HG02763 (cell line): ENCODE data around the gene ZG16.

Experiments
- ATAC-seq: cut with Tn5 transposase; IDR thresholded peaks from one replicate; pipeline ENCODE4 v1.9.1; 2021; ENCODE audit warnings: mild to moderate bottlenecking, moderate library complexity; ENCODE audit not compliant: unreplicated experiment

The ZG16 gene

DNA sequence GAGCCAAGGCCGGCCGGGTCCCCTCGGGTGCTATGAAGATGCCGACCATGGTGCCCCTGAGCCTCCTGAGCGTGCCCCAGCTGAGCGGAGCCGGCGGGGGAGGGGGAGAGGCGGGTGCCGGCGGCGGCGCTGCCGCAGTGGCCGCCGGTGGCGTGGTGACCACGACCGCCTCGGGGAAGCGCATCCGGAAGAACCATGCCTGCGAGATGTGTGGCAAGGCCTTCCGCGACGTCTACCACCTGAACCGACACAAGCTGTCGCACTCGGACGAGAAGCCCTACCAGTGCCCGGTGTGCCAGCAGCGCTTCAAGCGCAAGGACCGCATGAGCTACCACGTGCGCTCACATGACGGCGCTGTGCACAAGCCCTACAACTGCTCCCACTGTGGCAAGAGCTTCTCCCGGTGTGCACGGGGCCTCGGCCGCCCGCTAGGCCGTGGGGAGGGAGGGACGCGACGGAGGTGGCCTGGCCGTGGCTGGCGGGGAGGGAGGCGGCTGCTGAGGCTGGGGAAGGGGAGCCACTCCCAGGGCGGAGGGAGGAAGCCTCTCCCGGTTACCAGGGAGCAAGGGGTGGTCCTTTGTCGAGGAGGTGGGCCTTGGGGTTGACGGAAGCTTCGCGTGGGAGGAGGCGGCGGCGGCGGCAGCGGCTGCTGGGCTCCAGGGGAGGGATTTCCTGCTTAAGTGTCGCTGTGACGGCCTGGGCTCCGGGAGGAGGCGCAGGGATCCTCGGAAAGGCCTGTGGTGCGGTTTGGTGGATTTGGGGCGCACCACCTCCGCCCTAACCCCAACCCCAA is 29.6 kb downstream of the ZG16 start:
- ATAC-seq = no peak

DNA sequence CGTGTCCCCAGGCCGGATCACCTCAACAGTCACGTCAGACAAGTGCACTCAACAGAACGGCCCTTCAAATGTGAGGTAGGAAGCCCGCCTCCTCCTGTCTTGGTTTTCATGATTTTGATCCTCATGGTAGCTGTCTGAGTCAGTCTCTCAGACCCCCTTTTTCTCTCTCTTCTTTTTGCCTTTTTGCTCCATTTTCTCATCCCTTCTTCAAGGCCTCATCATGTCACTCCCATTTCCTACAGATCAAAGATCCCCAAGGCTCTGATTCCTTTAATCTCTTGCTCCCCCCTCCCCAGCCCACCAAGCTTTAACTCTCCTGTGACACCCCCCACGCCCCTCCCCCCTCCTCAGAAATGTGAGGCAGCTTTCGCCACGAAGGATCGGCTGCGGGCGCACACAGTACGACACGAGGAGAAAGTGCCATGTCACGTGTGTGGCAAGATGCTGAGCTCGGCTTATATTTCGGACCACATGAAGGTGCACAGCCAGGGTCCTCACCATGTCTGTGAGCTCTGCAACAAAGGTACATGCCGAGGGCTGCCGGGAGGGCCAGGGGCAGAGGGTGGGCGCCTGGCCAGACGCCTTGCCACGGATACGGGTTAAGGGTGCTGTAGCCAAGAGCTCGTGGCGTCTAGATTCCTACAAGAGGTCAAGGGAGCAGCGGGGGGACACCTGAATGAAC is 30.3 kb downstream of the ZG16 start:
- no peak for ATAC-seq

DNA sequence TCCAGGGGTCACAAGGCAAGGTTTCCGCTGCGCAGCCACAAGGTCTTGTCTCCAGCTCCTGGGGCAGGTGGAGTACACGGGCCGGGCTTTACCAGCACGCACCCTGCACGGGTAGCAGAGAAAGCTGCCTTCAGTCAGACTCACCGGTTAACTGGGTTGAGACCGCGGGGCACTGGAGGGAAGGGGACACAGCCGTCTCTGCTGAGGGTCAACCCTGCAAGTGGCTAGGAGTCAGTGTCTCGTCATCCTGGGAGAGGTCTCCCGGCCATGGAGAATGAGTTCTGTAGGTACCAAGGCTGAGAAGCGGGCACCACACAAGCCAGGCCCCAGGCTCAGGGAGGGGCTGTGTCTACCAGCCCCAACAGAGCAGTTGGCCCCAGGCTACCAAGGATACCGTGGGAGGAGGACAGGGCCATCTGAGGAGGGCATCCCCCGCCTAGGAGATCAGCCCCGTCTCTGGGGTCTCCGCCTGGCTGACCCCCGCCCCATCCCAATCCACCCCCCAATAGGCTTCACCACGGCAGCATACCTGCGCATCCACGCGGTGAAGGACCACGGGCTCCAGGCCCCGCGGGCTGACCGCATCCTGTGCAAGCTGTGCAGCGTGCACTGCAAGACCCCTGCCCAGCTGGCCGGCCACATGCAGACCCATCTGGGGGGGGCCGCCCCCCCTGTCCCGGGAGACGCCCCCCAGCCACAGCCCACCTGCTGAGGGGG is 31.1 kb downstream of the ZG16 start:
- no peak for ATAC-seq

DNA sequence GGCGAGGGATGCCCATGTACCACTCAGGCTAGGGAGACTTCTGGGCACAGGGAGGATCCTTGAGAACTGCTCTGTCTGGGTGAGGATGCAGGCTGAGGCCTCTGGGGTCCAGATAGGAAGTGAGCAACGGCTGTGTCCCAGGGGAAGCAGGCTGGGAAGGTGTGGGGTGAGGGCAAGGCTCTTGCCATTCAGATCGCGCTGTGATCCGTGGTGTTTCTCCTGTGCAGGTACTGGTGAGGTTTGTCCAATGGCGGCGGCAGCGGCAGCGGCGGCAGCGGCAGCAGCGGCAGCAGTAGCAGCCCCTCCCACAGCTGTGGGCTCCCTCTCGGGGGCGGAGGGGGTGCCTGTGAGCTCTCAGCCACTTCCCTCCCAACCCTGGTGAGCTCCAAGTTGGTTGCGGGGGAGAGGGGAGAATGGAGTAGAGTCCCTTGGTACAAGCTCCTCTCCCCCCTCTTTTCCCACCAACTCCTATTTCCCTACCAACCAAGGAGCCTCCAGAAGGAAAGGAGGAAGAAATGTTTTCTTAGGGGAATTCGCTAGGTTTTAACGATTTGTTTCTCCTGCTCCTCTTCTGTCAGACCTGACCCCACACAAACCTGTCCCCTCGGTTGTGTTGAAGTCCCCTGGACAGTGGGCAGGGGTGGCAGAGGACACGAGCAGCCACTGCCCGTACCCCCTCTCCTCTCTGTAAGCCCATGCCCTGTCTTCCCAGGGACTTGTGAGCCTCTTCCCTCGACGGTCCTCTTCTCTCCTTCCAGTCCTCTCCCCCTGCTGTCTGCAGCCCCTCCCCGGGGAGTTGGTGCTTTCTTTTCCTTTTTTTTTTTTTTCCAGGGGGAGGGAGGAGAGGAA is 32.0 kb downstream of the ZG16 start:
- ATAC-seq = no peak

DNA sequence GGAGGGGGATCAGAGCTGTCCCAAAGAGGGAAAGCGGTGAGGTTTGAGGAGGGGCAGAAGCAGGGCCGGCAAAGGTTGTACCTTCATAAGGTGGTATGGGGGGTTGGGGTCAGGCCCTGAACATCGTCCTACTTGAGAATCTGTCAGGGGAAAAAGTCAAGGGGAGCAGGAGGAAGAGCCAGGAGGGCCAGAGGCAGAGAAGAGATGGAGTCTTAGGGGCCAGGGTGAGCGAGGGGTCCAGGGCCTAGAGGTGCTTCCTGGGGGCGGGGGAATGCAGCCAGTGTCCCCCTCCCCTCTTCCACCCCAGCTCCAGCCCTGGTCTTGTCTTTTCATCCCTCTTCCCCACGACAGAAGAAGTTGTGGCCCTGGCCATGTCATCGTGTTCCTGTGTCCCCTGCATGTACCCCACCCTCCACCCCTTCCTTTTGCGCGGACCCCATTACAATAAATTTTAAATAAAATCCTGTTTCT is 32.7 kb downstream of the ZG16 start:
- ATAC-seq = no peak

DNA sequence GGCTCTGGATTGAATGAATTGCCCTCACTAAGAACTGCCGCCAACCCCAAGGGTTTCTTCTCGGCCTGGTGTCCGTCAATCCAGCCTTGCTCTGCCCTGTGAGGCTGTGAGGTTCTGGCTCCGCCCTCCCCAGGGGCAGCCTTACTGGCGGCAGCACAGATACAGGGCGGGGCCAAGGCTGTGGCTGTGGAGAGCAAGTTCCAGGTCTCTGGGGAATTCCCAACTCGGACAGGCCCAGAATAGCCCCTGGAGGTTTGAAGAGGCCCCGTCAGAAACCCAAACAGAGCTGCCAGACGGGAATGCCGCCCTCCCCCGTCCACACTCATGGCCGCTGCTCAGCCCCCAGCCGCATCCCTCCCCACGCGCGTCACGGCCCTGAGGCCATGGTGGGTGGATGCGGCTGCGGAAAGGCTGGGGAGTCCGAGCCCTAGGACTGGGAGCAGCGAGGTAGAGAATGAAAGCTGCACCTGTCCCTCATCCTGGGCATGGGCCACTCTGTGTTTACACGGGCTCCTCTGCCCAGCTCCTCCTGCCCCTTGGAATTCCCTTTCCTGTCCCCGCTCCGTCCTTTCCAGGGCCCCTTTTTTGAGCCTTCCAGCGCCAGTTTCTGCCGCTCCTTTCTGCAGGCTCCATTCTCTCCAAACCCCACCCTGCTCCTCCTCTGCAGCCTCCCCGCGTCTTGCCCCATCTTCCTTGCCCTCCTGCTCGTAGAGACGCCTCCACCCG is 33.3 kb downstream of the ZG16 start:
- no peak for ATAC-seq

DNA sequence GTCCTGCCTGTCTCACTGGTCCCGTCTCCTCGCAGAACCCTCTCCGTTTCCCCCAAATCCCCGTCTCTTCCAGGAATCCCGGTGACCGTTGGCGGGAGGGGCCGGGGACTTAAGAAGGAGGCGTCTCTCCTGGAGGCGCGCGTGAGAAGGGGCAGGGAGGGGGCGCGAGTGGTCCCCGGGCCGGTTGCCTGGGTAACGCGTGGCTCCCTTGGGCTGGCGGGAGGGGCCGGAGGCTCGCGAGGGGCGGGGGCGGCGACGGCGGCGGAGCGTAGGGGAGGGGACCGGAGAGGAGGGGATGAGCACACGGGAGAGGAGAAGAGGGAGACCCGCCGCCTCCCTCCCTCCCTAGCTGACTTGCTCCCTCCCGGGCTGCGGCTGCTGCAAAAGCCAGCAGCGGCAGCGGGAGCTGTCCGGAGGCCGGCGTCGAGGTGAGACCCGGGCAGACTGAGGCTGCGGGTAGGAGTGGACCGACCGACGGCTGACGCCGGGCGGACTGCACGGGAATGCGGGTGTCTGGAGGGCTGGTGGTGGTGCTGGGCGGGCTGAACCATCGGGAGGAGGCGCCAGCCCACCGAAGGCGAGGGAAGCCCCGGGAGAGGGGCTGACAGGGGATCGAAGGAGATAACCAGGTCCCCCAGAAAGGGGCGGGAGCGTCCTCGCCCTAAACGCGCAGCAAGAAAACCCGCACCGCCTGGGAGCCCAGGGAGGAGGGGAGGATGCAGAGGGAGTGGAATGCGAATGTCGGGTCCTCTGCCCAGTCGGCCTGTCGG is 34.0 kb downstream of the ZG16 start, which contains the start of gene PRRT2:
PRRT2 (plus strand) TSS at position 298 of the 770 bp plus-strand sequence. CDS start 862 bp downstream, outside the sequence.
- ATAC-seq = no peak

DNA sequence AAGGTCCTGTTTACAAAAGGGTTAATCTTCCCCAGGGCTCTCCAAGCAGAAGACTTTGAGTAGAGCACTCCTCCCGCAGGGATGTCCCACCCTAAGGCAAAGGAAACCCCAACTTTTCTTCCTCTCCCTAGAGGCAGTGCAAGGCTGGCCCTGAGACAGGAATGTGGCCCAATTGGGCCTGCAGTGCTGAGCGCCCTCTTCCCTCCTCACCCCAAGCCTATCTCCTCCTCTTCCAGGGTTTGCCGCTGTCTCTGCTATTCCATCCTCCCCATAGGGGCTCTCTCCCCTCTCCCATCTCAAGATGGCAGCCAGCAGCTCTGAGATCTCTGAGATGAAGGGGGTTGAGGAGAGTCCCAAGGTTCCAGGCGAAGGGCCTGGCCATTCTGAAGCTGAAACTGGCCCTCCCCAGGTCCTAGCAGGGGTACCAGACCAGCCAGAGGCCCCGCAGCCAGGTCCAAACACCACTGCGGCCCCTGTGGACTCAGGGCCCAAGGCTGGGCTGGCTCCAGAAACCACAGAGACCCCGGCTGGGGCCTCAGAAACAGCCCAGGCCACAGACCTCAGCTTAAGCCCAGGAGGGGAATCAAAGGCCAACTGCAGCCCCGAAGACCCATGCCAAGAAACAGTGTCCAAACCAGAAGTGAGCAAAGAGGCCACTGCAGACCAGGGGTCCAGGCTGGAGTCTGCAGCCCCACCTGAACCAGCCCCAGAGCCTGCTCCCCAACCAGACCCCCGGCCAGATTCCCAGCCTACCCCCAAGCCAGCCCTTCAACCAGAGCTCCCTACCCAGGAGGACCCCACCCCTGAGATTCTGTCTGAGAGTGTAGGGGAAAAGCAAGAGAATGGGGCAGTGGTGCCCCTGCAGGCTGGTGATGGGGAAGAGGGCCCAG is 34.9 kb downstream of the ZG16 start:
- no peak for ATAC-seq

DNA sequence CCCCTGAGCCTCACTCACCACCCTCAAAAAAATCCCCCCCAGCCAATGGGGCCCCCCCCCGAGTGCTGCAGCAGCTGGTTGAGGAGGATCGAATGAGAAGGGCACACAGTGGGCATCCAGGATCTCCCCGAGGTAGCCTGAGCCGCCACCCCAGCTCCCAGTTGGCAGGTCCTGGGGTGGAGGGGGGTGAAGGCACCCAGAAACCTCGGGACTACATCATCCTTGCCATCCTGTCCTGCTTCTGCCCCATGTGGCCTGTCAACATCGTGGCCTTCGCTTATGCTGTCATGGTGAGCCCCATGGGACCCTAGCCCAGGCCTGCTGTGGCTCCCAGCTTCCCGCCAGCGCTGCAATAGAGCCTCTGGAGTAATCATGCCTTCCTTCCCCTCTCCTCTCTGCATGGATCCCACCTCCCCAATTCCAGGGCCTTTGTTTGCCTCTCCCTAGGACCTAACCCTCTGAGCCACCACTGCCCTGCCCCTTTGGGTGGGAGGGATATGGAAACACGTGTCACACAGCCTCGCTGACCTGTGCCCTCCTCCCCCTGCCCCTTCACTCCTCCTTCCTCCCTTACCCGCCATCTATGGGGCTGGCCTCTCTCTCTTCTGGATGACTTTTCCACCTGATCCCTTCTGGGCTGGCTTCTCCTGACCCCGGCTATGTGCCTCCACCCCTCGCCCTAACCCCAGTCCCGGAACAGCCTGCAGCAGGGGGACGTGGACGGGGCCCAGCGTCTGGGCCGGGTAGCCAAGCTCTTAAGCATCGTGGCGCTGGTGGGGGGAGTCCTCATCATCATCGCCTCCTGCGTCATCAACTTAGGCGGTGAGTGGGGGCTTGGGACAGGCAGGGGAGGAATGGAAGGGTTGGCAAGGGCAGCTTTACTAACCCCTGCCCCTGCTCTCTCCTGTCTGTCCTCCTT is 35.8 kb downstream of the ZG16 start:
- no peak for ATAC-seq

DNA sequence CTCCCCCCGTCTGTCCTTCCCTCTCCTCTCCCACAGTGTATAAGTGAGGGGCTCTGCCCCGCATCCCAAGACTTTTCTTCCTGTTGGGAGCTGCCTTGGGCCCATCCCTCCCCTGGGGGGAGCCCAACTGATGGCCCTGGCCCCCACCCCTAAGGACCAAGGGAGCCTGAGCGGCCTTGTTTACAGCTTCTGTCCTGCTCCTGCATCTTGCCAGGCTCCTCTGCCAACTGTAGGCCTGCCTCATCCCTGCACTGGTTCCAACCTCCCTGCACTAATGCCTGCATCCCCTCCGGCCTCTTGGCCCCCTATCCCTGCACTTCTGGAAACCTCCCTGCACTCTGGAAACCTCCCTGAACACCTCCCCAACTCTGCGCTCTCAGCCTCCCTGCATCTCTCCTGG is 36.5 kb downstream of the ZG16 start:
- no peak for ATAC-seq

DNA sequence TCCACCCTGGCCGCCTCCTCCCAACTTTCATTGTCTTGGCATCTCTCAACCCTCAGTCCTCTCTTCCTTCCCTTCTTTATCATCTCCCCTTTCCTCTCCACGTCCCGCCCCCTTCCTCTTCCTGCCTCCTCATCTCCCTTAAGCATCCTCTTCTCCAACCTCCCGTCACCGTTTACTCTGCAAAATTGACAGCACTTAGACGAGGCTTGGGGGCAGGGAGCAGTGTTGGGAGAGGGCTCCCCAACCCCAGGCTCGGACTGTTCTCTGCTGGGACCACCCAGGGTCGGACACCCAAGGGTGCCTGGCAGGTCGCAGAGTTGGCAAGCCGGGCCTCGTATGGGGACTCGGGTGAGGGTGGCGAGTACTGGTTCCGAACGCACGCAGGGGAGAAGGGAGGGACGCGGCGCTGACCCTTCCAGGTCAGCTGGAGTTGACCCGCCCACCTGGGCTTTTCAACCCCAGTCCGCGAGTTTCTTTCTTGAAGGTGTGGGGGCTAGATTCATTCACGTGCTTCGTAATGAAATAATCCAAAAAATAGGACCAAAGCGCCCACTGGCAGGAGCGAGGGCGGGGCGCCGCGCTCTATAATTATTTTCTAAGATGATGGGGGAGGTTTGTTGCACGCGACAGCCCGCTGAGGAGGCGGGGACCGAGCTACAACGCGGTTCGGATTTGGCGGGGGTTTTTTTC is 37.1 kb downstream of the ZG16 start:
- no peak for ATAC-seq

DNA sequence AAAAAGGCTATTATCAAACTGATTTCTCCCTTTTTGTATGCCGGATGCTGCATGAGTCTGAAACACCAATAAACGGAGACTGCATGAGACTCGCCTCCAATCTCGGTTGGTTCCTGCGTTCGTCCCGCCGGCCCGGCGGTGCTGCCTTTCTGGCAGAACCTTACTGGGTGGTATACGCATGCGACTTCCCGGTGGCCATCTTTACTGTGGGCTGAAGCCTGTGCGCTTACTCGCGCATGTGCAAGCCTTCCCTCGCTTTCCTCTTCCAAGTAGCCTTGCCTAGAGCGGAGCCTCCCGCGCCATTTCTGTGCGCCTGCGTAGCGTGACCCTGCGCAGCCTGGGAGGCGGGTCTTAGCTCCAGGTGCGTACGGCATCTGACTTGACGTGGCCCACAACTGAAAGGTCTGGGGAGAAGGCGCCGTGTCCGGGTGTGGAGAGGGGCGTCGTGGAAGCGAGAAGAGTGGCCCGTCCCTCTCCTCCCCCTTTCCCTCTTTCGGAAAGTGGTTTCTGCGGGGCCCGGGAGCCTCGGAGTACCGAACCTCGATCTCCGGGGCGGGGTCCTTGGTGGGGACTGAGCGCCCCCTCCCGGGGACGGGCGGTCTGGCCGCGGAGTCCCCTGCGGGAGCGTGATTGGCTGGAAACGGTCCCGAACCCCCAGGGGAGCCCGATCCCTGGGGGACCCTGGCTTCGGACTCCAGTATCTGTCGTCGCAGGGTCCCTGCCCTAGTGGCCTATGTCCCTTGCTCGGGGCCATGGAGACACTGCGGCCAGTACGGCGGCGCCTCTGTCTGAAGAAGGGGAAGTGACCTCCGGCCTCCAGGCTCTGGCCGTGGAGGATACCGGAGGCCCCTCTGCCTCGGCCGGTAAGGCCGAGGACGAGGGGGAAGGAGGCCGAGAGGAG is 38.0 kb downstream of the ZG16 start, which contains the start of gene PAGR1:
PAGR1 (plus strand) TSS at position 360 of the 901 bp plus-strand sequence; CDS start at position 734, 374 bp downstream.
- peak; percentile 60 for ATAC-seq

DNA sequence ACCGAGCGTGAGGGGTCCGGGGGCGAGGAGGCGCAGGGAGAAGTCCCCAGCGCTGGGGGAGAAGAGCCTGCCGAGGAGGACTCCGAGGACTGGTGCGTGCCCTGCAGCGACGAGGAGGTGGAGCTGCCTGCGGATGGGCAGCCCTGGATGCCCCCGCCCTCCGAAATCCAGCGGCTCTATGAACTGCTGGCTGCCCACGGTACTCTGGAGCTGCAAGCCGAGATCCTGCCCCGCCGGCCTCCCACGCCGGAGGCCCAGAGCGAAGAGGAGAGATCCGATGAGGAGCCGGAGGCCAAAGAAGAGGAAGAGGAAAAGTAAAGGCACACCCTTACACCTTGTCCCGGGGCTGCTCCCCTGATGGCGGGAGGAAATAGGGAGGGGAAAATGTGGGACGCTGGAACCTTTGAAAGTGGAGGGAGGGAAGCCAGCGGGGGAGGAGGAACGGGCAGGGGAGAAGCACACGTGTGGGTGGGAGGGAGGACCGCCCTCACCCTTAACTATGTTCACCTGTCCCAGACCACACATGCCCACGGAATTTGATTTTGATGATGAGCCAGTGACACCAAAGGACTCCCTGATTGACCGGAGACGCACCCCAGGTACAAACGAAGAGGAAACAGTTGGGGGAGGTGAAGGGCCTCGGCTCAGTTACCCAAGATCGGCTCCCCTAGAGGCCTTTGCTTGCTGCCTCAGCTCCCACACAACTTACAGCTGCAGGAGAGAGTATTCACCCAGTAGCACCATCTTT is 38.8 kb downstream of the ZG16 start:
- peak; percentile 10 for ATAC-seq

DNA sequence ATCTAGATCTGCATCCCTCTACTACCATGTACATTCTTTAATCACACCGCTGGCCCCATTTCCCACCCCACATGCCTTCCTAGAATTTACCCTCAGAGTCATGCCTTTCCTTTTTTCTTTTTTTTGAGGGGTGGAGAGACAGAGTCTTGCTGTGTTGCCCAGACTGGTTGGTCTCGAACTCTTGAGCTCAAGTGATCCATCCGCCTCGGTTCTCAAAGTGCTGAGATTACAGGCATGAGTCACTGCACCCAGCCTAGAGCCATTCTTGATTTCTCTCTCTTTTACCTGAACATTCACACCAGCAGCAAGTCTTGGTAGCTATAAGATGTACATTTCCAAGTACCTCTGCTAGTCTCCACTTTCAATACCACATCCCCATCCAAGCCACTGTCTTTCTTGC is 40.0 kb downstream of the ZG16 start:
- no peak for ATAC-seq

DNA sequence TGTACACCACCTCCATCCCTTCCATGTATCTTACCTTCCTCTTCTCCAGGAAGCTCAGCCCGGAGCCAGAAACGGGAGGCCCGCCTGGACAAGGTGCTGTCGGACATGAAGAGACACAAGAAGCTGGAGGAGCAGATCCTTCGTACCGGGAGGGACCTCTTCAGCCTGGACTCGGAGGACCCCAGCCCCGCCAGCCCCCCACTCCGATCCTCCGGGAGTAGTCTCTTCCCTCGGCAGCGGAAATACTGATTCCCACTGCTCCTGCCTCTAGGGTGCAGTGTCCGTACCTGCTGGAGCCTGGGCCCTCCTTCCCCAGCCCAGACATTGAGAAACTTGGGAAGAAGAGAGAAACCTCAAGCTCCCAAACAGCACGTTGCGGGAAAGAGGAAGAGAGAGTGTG is 41.5 kb downstream of the ZG16 start:
- no peak for ATAC-seq
